Transverse colon (tissue), 4 donors: ENCODE data around the gene ERC2. TPM values are rescaled to one million over a fixed set of nuclear protein-coding genes. Genes with fewer than 3 reads are reported as not detected.

ENCODE experiments used
- DNase-seq: peaks from one replicate; pipeline ENCODE4 v3.0.0-alpha.2; 2019
- H3K27ac ChIP-seq, 4 donors: fragments of 200-600 bp; sonication (generic); 2 replicates each; pipeline ENCODE4 v1.5.1; 2016 to 2018; ENCODE audit warnings: inconsistent platforms in 4 of 4
- H3K27me3 ChIP-seq: fragments of 200-600 bp; sonication (generic); 2 replicates; pipeline ENCODE4 v1.5.1; 2017; ENCODE audit warnings: inconsistent platforms
- H3K36me3 ChIP-seq, 4 donors: fragments of 200-600 bp; sonication (generic); 2 replicates each; pipeline ENCODE4 v1.5.1; 2017 to 2019; ENCODE audit warnings: inconsistent platforms in 4 of 4
- H3K4me1 ChIP-seq, 4 donors: fragments of 200-600 bp; sonication (generic); 2 replicates each; pipeline ENCODE4 v1.5.1; 2017 to 2020; ENCODE audit warnings: inconsistent platforms in 4 of 4
- H3K4me3 ChIP-seq, 4 donors: fragments of 200-600 bp; sonication (generic); 1 replicate in 1 of 4; 2 replicates in 3 of 4; pipeline versions ENCODE4 v1.5.1 to v1.6.1; 2017 to 2019; ENCODE audit warnings: inconsistent platforms in 4 of 4
- H3K9me3 ChIP-seq, 2 donors: fragments of 200-600 bp; sonication (generic); 2 replicates each; pipeline ENCODE4 v1.5.1; 2017 to 2019; ENCODE audit warnings: inconsistent platforms in 2 of 2
- CTCF ChIP-seq, 5 experiments: fragments of 200-600 bp in 3 of 5; fragments of 450-650 bp in 2 of 5; sonication (generic) in 3 of 5; IDR thresholded peaks; 1 replicate in 2 of 5; 2 replicates in 3 of 5; pipeline ENCODE4 v1.5.1; 2016 to 2017; ENCODE audit warnings: antibody characterized with exemption in 5 of 5, inconsistent platforms in 3 of 5, mild to moderate bottlenecking in 2 of 5, moderate library complexity in 1 of 5
- EP300 ChIP-seq: sonication (generic); formaldehyde crosslinking; IDR thresholded peaks from one replicate; pipeline ENCODE4 v1.6.1; 2017; ENCODE audit warnings: antibody characterized with exemption, low read depth
- POLR2A ChIP-seq: fragments of 450-650 bp; IDR thresholded peaks from one replicate; pipeline ENCODE4 v1.6.1; 2016; ENCODE audit warnings: antibody characterized with exemption, mild to moderate bottlenecking, moderate library complexity
- POLR2AphosphoS5 ChIP-seq, 3 donors: sonication (generic); formaldehyde crosslinking; IDR thresholded peaks; one replicate each; pipeline ENCODE4 v1.6.1; 2016; ENCODE audit warnings: antibody characterized with exemption in 3 of 3
- WGBS, 2 donors: methylation state at CpG; one replicate each; pipeline ENCODE4 v1.1.5; 2018; ENCODE audit warnings: low coverage in 1 of 2; 5-methylcytosine and 5-hydroxymethylcytosine counted together
- in situ Hi-C, 4 donors: fragments of 200-750 bp; cut with MboI; loops; one replicate each; pipeline versions ENCODE4 v1.15.0 to v1.15.1; 2017; ENCODE audit warnings: low sequenced_read_pairs in 3 of 4, low pct_ligation_motif_present in 1 of 4, low pct_unique_long_range_greater_than_20kb in 1 of 4
- intact Hi-C: fragments of 100-400 bp; cut with DNase I; formaldehyde crosslinking; loops from one replicate; pipeline ENCODE4 v1.15.1; 2023; ENCODE audit warnings: low total_unique reads
- total RNA-seq, 4 donors: library from RNA; depleted of rRNA; stranded (reverse); fragments of >200 nt; gene quantifications; one replicate each; pipeline ENCODE4 v1.1.0, GENCODE V29; 2016

Gene ERC2
- total RNA-seq, 4 donors from 2014 or later, result 0.41 to 1.3 TPM; not detected in 2

- H3K27me3 ChIP-seq, result no peaks in the 10 kb centered on the region
- DNase-seq, result no peak
- H3K9me3 ChIP-seq, result no peaks in the 10 kb centered on the region
- H3K27ac ChIP-seq, result no peak overlapping the region
- no peak overlapping the region for H3K4me3 ChIP-seq
- no peaks in the 10 kb centered on the region for H3K36me3 ChIP-seq
- TF ChIP-seq POLR2AphosphoS5 (IDR thresholded peaks at IDR 0.05), result peak in 1 of 3 donors; percentile 56
- TF ChIP-seq POLR2A, result no peak
- H3K4me1 ChIP-seq, result peaks cover 0 to 6% (median 4%) of the 10 kb centered on the region in 4 donors
- intact Hi-C loops (no loop called here), in situ Hi-C loops (no loop called here)
- 58% methylated on average over 10 of the region's 10 CpGs; no CpG with 5 or more reads in 1 of the 2 donors for WGBS, 2 donors
Measured at GRCh38 chr3:55526332-55527030, 941.8 kb downstream of the ERC2 start.

- intact Hi-C loops, result no loop called here
Measured at GRCh38 chr3:55525436-55525835, 942.8 kb downstream of the ERC2 start.

GRCh38 chr3:55524565-55525244, 943.6 kb downstream of the ERC2 start:
- TF ChIP-seq POLR2AphosphoS5 (IDR thresholded peaks at IDR 0.05) (no peak), CTCF (IDR thresholded peaks at IDR 0.05) (no peak), POLR2A (no peak), EP300 (no peak)
- intact Hi-C loops, result no loop called here
- Histone ChIP-seq H3K9me3 (no peaks in the 10 kb centered on the region), H3K4me1 (peaks cover 0 to 6% (median 4%) of the 10 kb centered on the region in 4 donors), H3K27me3 (no peaks in the 10 kb centered on the region), H3K36me3 (no peaks in the 10 kb centered on the region), H3K4me3 (no peak overlapping the region), H3K27ac (no peak overlapping the region)
- DNase-seq, result no peak
- 76 to 78% methylated on average over 4 of the region's 4 CpGs for WGBS, 2 donors
- in situ Hi-C loops, result no loop called here

More at GRCh38 chr3:55525436-55525835, 942.8 kb downstream of the ERC2 start:
- 79 to 96% methylated on average over 3 of the region's 3 CpGs for WGBS, 2 donors
- Histone ChIP-seq H3K36me3 (no peaks in the 10 kb centered on the region), H3K4me3 (no peak overlapping the region), H3K27ac (no peak overlapping the region), H3K9me3 (no peaks in the 10 kb centered on the region), H3K27me3 (no peaks in the 10 kb centered on the region), H3K4me1 (peaks cover 0 to 6% (median 4%) of the 10 kb centered on the region in 4 donors)
- in situ Hi-C loops, result no loop called here
- TF ChIP-seq CTCF (IDR thresholded peaks at IDR 0.05), result no peak
- no peak for TF ChIP-seq POLR2A
- no peak for TF ChIP-seq POLR2AphosphoS5 (IDR thresholded peaks at IDR 0.05)
- no peak for TF ChIP-seq EP300
- DNase-seq, result no peak

- intact Hi-C loops (no loop called here), in situ Hi-C loops (no loop called here)
- no peaks in the 10 kb centered on the region for H3K27me3 ChIP-seq
- H3K27ac ChIP-seq, result no peak overlapping the region
- no peak for TF ChIP-seq CTCF (IDR thresholded peaks at IDR 0.05)
- no peak for TF ChIP-seq POLR2A
- no peak for TF ChIP-seq EP300
- no peak for TF ChIP-seq POLR2AphosphoS5 (IDR thresholded peaks at IDR 0.05)
- H3K36me3 ChIP-seq, result no peaks in the 10 kb centered on the region
- DNase-seq, result no peak
- H3K9me3 ChIP-seq, result no peaks in the 10 kb centered on the region
- peaks cover 0 to 6% (median 4%) of the 10 kb centered on the region in 4 donors for H3K4me1 ChIP-seq
- H3K4me3 ChIP-seq, result no peak overlapping the region
- 80 to 84% methylated on average over 1 to 2 of the region's 2 CpGs for WGBS, 2 donors
Measured at GRCh38 chr3:55523471-55523870, 944.8 kb downstream of the ERC2 start.
